Stimulated activated naive CD4-positive, alpha-beta T cell (primary cell): ENCODE results near the gene ASTN2.

Experiments used
- DNase-seq, 6 experiments: peaks; one replicate each; lab custom pipeline; 2025; lab: John Stamatoyannopoulos, UW

ASTN2 gene

DNA sequence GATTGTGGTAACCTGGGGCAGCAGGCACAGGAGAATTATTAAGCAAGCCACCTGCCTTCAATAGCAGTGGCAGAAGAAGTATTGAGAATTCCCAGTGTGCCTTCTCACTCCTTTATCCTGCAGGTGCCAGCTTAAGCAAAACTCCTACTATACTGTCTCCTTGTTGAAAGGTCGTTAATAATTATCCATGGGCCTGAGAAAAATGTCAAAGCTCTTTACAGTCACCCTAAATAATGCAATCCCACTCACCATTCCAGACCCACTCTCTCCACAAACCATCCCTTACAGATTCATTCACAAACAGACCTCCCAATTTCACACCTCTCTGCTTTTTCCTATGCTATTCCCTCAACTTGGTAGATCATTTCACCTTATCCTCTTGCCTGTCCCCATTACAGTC lies 889.2 kb downstream of the ASTN2 start:
- no peak for DNase-seq

DNA sequence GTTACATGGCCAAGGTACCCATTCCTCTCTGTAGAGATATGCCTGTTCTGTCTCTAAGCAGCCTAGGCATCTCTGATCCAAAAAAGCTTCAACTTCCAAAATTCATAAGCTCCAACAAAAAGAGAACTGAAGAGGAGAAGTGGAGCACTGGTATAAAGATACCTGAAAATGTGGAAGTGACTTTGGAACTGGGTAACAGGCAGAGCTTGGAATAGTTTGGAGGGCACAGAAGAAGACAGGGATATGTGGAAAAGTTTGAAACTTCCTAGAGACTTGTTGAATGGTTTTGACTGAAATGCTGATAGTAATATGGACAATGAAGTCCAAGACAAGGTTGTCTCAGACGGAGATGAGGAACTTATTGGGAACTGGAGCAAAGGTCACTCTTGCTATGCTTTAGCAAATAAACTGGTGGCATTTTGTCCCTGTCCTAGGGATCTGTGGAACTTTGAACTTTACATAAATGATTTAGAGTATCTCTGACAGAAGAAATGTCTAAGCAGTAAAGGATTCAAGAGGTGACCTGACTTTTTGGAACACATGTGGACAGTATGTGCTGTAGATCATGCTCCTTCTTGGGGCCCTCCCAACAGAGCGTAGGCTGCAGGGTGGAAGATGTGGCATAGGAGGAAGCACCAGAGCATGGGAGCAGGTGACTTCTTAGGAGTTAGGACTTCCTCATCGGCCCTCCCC lies 889.9 kb downstream of the ASTN2 start:
- DNase-seq: no peak

DNA sequence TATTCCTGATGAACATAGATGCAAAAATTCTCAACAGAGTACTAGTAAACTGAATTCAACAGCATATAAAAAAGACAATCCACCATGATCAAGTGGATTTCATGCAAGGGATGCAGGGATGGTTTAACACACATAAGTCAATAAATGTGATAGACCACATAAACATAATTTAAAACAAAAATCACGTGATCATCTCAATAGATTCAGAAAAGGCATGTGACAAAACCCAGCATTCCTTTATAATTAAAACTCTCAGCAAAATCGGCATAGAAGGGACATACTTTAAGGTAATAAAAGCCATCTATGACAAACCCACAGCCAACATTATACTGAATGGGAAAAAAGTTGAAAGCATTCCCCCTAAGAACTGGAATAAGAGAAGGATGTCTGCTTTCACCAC lies 894.6 kb downstream of the ASTN2 start:
- DNase-seq: no peak

DNA sequence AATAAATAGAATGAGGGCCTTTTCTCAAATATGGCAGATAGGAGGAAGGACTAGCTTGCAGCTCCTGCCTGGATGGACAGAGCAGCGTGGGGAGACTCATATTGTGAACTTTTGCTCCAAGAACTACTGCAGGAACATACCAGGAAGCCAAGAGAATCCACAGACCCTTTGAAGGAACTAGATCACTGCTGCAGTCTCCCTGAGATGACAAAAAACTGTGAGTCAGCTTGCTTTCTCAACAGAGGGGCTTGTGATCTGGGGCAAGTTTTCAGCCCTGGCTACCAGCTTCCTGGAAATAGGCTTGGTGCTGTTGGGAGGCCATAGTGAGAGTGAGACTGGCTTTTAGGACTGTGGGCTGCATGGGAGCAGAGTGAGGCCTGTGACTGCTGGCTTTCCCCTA lies 898.4 kb downstream of the ASTN2 start:
- DNase-seq: no peak

DNA sequence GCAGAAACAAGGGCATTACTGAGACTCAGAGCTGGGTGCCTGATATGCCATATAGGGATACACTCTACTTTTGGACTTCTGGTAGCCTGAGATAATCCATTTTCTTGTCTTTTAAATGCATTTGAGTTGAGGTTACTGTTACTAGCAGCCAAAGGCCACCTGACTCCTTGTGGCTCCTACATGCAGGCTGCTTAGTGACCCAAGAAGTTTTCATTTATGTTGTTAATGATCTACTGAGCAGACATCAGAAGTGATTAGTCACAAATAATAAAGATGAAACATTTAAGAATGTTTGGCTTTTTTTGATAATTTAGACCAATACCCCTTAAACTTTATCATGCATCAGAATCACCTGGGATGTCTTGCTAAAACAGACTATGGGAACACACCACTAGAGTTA lies 899.3 kb downstream of the ASTN2 start:
- DNase-seq: no peak

DNA sequence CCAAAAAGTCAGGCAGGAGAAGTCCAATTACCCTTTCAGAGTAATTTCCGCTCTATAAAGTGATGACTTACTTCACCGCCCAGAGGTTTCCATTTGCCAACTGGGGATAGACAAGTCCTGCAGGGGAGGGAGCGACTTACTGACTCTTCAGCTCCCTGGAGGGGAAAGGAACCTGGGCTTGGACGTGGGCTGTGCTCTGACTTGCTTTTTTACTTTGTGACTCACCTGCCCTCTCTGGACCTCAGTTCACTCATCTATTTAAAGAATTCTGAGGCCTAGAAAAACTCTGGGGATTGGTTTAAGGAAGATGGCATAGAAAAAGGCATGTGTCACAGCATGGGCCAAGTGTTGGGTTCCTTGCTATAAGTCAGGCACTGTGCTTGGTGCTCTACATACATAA lies 908.2 kb downstream of the ASTN2 start:
- no peak for DNase-seq

DNA sequence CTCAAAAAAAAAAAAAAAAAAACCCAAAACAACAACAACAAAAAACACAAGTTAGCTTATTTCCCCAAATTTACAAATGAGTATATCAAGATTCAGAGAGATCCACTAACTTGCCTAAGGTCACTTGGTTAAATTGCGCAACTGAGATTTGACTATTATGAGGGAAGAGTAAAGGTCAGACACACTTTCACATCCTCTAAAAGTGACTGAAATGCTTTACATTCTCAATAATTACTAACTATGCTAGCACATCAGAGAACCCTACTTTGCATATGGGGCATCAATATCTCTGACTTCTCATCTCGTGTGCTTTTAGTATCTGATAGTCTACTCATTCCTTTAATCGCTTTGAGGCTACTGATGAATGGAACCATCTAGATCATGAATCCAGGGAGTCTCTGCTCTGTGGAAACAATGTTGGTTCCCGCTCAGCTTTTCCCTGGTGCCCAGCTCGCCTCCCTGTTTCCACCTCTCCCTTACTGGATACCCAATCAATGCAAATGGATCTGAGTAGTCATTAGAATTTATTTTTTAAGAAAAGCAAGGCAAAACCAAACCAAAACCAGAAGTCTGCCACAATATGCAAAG lies 909.9 kb downstream of the ASTN2 start:
- no peak for DNase-seq

DNA sequence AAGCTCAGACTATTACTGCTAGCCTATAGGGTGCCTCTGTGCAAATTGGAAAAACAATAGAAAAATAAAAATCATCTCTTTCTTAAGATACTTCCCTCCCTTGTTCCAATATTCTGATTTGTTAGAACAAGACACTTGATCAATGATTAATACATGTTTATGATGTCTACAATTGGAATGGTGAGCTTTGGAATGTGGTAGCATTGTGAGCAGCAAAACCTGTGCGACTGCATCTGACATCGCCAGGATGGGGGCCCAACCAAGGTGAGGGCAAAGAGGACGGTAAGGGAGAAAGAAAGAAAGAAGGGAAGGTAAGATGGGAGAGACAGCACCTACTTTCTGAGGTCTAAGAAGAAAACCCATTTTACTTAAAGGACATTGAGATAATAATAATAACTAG lies 910.8 kb downstream of the ASTN2 start:
- DNase-seq: no peak

DNA sequence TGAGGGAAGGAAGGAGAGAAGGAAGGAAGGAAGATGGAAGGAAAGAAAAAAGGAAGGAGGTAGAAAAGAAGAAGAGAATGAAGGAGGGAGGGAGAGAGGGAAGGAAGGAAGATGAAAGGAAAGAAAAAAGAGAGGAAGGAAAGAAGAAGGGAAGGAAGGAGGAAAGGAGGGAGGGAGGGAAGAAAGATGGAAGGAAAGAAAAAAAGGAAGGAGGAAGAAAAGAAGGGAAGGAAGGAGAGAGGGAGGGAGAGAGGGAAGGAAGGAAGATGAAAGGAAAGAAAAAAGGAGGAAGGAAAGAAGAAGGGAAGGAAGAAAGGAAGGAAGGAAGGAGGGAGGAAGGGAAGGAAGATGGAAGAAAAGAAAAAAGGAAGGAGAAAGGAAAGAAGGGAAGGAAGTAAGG lies 912.1 kb downstream of the ASTN2 start:
- DNase-seq: no peak

DNA sequence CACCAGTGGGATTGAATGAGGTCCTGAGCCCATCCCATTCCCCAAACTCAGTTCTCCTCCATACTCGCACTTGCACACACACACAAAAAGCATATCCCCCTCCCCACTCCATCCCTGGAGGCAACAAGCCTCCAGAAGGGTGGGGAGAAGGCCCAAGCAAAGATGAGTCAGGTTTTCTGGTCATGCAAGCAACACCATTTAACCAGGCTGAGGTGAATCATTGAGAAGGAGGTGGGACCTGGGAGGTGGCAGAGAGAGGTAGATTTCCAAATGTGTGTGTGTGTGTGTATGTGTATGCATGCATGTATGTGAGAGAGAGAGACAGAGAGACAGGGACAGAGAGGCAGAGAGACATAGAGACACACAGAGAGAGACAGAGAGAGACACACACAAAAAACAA lies 913.0 kb downstream of the ASTN2 start:
- no peak for DNase-seq

DNA sequence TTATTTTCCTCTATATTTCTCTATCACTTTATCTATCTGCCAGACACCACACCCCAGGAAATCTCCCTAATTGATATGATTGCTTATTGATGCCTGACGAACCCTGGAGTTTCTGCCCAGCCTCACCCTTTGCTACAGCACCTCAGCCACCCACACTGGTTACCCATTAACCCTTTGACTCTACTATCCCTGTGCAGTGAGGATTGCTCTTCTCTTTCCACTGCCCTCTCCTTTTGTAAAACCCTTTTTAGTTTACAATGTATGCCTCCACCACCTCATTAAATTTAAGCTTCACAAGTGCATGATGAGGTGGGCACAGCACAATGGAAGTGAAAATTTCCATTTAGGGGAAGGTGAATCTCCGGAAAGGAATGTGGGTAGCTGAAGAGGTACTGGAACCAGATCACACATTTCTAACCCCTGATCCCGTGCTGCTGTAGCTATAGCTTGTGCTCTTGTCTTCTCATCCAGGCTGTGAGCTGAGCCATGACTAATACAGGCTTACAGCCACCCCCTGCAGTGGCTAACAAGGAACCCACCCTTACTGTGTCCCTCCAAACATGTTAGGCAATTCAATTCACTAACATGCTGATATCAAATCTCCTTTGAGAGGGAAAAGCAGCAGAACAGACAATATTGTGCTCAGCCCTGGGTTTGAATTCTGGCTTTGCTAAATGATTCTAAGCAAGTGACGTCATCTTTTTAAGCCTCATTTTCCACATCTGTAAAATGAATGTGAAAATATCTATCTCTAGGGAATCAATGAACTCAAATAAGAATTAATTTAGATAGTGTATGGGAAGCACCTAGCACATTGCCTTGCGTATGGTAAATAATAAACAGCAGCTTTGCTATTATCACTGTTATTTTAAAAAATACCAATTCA lies 914.6 kb downstream of the ASTN2 start:
- no peak for DNase-seq

DNA sequence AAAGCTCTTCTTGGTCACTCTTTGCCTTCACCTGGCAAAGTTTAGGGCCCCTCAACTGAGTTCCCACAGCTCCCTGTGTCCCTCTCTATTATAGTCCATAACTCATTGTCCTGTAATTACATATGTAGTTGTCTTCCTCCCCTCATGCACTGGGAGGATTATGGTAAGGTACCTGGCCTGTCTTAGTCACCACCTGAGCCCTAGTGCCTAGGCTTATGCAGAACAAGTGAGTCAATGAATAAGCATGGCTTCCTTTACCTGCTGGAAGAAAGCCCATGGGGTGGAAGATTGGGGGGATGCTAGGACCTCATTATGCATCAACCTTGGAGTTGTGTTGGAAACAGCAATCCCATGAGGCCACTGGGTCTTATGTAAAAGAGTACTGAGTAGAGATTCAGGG lies 915.4 kb downstream of the ASTN2 start:
- no peak for DNase-seq

DNA sequence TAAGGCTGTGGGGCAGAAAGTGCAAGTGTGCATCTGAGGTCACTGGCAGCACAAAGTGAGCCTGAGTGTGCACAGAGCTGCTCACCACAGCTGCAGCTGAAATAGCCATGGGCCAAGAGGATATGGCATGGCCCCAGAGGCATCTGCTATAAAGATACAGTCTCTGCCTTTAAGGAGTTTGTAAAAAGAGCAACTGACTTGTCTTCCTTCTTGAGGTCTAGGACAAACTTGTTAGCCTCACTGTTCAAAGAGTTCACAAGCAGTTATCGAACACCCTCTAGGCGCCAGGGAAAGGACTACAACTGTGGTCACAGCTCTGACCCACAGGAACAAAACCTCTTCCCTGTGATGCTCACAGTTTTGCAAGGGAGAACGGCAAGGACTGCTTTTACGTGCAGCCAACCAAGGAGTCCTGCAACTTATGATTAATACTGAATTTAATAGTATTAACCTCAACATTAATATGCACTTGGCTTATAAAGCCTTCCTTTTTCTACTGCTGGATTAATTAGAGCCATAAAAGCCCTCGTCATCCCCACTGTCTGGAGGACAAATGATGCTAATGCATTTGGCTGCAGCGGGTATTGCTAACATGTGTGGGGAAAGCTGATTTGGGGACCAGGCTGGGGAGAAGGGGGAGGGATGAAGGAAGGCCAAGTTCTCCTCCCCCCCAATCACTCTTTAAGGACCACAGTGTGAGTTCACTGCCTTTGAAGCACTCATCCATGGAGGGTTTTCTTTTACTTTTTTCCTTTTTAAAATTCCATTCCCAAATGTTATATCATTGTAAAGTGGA lies 917.6 kb downstream of the ASTN2 start:
- no peak for DNase-seq

DNA sequence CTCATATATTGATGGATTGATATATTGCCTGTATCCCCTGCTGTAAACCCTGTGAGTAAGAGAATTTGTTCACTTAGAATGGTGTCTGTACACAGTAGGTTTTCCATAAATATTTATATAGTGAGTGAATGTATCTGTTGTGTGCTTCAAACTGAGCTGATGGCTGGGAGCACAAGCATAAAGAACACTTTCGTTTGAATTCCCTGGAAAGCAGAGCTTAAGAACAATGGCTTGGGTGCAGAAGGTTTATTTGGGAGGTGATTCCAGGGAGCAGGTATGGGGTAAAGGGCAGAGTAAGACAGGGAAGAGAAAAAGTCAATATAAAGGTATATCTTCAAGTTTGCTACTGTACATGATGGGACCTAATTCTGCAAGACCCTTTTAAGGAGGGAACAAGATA lies 918.7 kb downstream of the ASTN2 start:
- DNase-seq: no peak

DNA sequence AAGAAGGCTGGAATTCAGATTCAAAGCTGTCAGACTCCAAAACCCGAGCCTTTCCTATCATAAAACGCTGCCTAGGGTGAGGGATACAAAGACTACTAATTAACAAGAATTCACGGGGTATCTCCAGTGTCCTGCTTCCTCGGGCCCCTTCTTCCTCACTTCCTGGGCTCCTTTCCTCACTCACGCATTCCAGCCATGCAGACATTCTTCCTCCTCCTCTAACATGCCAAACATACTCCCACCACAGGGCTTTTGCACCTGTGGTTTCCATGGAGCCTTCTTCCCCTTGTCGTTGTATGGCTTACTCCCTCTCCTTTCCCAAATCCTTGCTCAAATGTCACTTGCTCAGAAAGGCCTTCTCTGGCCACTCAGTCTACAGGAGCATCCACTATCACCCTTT lies 919.1 kb downstream of the ASTN2 start:
- no peak for DNase-seq

DNA sequence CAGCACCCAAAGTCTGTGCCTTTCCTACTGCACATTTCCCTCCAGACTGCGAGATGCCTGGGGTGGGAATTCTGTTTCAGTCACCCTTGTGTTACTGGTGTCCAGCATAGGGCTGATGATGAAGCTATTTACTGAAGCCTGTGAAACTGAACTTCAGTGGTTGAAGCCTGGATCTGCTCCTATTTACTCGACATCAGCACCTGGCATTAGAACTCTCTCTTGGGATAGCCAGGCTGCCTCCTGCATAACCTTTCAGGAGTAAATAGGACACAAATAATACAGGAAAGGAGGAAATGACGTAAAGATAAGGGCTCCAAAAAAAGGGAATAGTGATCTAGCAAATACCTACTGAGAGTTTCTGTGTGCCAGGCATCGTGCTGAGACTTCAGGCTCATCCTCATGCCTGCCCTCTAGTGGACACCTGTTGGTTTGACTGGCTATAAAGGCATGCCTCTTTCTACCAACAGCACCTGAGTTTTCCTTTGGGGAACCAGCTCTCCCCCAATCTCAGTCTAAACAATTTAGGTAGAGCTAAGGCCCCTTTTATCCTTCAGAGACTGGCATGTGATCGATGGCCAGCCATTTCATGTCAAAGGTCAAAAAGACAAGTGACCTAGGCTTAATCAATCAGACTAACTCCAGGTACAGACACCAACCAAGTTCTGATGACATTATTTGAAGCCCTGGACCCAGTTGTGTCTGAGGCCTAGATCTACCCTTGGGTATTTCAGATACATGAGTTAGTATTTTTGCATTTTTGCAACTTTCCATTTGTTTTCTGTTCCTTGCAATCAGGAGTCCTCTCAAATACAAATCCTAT lies 919.8 kb downstream of the ASTN2 start:
- DNase-seq: peak in 1 of 6 experiments; percentile 2

DNA sequence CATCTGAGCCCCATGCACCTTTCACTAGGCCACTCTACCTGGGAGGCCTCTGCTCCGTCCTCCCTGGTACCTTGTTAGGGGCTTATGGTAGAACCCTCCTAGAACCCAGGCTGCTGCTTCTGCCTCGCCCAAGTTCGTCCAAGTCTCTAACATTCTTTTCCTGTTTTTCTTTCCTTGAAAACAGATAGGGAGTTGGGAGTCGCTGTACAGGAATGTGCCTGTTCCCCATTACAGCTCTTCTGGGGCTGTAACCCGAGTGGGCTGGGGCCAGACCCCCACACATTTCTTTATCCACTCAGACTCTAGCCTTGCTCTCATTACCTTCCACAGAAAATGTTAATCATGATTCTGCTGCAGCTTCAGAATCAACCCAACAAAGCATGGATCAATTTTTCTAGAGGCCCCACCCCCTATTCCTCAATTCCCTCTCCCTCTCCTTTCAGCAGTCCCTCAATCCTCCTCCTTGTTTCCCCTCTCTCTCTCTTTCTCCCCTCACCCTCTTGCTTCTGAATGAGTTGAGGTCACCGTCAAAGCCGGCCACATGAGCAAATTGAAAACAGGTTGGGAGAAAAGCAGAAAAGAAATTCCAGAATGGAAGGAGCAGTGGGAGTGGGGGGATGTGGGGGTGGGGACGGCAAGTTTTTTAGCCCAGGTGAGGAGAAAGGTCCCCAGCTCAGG lies 921.5 kb downstream of the ASTN2 start:
- no peak for DNase-seq

DNA sequence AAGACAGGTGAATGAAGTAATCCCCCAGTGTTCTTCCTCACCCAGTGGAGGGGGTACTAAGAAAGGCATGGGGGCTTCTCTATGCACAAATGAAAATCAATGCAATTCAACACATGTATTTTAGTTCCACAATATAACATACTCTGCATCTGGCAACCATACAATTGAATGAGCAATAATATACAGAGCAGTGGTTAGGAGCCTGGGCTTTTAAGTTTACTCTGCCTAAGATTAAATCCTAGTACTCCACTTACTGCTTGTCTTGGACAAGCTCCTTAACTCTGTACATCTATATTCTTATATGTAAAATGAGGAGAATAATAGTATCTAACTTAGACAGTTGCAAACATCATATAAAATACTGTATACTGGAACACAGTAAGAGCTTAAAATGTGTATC lies 923.2 kb downstream of the ASTN2 start:
- DNase-seq: no peak

DNA sequence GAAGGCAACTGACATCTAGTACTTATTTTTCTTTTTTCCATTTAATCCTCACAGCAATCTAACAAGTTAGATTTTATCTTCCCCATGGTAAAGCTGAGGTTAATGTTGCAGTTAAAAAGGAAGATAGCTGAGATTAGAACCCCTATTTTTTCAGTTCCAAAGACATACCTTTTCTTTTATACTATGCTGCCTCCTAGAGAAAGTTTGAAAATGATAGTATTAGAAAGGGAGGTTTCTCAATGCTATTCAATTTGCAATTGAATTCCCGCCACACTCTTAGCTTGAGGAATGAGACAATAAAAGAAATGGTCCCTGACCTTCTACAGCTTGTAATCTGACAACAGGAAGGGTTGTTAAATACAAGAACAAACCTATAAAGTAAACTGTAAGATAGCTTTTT lies 923.6 kb downstream of the ASTN2 start:
- DNase-seq: no peak

DNA sequence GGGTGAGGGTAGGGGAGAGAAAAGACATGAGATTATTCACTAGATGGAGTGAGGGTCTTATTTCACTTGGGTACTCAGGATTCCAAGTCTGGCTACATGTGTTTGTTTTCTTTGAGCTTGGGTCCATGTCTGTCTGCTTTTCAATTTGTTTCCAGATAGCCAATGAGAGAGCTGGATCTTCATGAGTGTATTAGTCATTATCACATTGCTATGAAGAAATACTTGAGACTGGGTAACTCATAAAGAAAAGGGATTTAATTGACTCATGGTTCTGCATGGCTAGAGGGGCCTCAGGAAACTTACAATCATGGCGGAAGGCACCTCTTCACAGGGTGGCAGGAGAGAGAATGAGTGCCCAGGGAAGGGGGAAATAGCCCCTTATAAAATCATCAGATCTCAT lies 924.5 kb downstream of the ASTN2 start:
- DNase-seq: no peak

DNA sequence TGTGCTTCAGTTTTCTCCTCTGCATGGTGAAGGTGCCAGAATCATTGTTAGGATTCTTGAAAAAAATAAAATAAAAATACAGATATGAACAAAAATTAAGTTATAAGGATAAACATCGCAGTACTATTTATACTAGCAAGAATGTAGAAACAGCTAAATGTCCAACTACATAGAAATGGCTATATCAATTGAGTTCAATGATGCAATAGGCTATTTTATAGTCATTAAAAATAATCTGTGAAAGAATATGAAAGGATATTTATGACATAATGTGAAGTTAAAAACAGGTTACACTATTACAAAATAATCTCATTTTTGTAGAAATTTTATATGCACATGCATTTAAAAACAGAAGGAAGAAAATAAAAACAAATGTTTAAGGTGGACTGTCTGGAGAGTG lies 926.5 kb downstream of the ASTN2 start:
- no peak for DNase-seq
